Esophagus muscularis mucosa (tissue), 4 donors: Measurements from ENCODE around the gene DENND2C. TPM values are rescaled to one million over a fixed set of nuclear protein-coding genes. Genes with fewer than 3 reads are reported as not detected.

Experiments
- DNase-seq: peaks from one replicate; pipeline ENCODE4 v3.0.0-alpha.2; 2017; ENCODE audit errors: extremely low spot score
- H3K27ac ChIP-seq, 4 donors: fragments of 200-600 bp; sonication (generic); replicated peaks in 1 of 4; 1 replicate in 3 of 4; 2 replicates in 1 of 4; pipeline ENCODE4 v1.5.1; 2016 to 2019; ENCODE audit warnings: mild to moderate bottlenecking in 1 of 4
- H3K27me3 ChIP-seq, 4 donors: fragments of 200-600 bp; sonication (generic); one replicate each; pipeline versions ENCODE4 v1.5.1 to v1.6.0; 2016 to 2019
- H3K36me3 ChIP-seq, 4 donors: fragments of 200-600 bp; sonication (generic); one replicate each; pipeline ENCODE4 v1.5.1; 2016 to 2019
- H3K4me1 ChIP-seq, 4 donors: fragments of 200-600 bp; sonication (generic); one replicate each; pipeline ENCODE4 v1.5.1; 2016 to 2019
- H3K4me3 ChIP-seq, 4 donors: fragments of 200-600 bp; sonication (generic); 1 replicate in 2 of 4; 2 replicates in 2 of 4; pipeline ENCODE4 v1.5.1; 2016 to 2019; ENCODE audit warnings: mild to moderate bottlenecking in 4 of 4, moderate library complexity in 1 of 4
- H3K9me3 ChIP-seq, 4 donors: fragments of 200-600 bp; sonication (generic); 1 replicate in 3 of 4; 2 replicates in 1 of 4; pipeline ENCODE4 v1.5.1; 2016 to 2019
- EP300 ChIP-seq: sonication (generic); formaldehyde crosslinking; IDR thresholded peaks from one replicate; pipeline ENCODE4 v1.6.1; 2017; ENCODE audit warnings: antibody characterized with exemption
- POLR2A ChIP-seq: fragments of 450-650 bp; IDR thresholded peaks from one replicate; pipeline ENCODE4 v1.6.1; 2017; ENCODE audit warnings: antibody characterized with exemption, moderate library complexity, mild to moderate bottlenecking, low read depth
- POLR2AphosphoS5 ChIP-seq, 2 donors: sonication (generic); formaldehyde crosslinking; IDR thresholded peaks; one replicate each; pipeline ENCODE4 v1.6.1; 2017; ENCODE audit warnings: antibody characterized with exemption in 2 of 2
- WGBS: methylation state at CpG from one replicate; pipeline ENCODE4 v1.1.5; 2018; 5-methylcytosine and 5-hydroxymethylcytosine counted together
- intact Hi-C: fragments of 100-400 bp; cut with DNase I; formaldehyde crosslinking; loops from one replicate; pipeline ENCODE4 v1.15.1; 2023
- total RNA-seq, 4 donors: library from RNA; depleted of rRNA; stranded (reverse); fragments of >200 nt; gene quantifications; one replicate each; pipeline versions ENCODE4 v1.1.0 to v1.2.1, GENCODE V29; 2016
- TF ChIP-seq, protein P1 (sequence below), 3 experiments: fragments of 200-600 bp in 2 of 3; fragments of 450-650 bp in 1 of 3; sonication (generic) in 2 of 3; IDR thresholded peaks; one replicate each; pipeline ENCODE4 v1.5.1; 2017 to 2019; ENCODE audit warnings: antibody characterized with exemption in 3 of 3, mild to moderate bottlenecking in 2 of 3, moderate library complexity in 1 of 3

The DENND2C gene
- total RNA-seq, 4 donors from 2014 or later: 1.2 to 2.5 (median 2.0) TPM

DNA sequence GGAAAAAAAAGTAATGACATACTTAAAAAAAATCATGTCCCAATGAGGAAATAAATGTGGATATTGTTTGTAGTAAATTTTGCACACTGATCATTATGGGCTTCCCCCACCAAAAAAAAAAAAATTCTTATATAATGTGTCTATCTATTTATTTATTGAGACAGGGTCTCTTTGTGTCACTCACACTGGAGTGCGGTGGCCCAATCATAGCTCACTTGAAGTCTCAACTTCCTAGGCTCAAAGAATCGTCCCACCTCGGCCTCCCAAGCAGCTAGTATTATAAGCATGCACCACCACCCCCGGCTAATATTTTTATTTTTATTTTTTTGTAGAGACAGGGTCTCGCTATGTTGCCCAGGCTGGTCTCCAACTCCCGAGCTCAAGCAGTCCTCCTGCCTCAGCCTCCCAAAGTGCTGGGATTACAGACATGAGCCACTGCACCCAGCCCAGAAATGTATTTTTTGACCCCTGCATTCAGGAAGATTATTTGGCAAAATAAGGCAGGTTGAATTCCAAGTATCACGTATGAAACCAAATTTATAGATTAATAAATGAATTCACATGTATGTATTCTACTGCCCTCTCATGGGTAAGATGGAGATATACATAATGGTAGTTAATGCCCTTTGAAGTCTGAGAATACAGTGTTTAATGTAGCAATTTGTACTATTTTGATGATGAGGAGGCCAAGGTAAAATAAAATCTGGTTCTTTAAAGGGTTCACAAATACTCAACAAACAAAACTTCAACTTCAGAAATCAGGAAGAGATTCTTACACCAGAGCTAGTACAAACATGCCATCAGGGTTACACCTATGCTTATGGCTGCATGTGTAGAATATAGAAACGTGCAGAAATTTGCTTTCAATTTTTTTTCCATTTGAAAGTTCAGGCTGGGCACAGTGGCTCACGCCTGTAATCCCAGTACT lies 1.4 kb upstream of the DENND2C start:
- H3K27ac ChIP-seq: no peak overlapping the region
- H3K27me3 ChIP-seq: no peaks in the 10 kb centered on the region
- no peaks in the 10 kb centered on the region for H3K9me3 ChIP-seq
- peaks cover 0 to 18% (median 14%) of the 10 kb centered on the region in 4 donors for H3K4me1 ChIP-seq
- no peaks in the 10 kb centered on the region for H3K36me3 ChIP-seq
- intact Hi-C loops: loop anchor here (5.0 kb wide), 1 partner anchor 41 kb away; no protein-coding TSS in a partner anchor
- H3K4me3 ChIP-seq: no peak overlapping the region
- no peak for DNase-seq
- 70% methylated on average over 9 of the region's 9 CpGs for WGBS
- TF ChIP-seq, protein P1, sequence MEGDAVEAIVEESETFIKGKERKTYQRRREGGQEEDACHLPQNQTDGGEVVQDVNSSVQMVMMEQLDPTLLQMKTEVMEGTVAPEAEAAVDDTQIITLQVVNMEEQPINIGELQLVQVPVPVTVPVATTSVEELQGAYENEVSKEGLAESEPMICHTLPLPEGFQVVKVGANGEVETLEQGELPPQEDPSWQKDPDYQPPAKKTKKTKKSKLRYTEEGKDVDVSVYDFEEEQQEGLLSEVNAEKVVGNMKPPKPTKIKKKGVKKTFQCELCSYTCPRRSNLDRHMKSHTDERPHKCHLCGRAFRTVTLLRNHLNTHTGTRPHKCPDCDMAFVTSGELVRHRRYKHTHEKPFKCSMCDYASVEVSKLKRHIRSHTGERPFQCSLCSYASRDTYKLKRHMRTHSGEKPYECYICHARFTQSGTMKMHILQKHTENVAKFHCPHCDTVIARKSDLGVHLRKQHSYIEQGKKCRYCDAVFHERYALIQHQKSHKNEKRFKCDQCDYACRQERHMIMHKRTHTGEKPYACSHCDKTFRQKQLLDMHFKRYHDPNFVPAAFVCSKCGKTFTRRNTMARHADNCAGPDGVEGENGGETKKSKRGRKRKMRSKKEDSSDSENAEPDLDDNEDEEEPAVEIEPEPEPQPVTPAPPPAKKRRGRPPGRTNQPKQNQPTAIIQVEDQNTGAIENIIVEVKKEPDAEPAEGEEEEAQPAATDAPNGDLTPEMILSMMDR (IDR thresholded peaks at IDR 0.05): peak in 1 of 3 experiments; percentile 5
- no peak for TF ChIP-seq EP300
- TF ChIP-seq POLR2AphosphoS5 (IDR thresholded peaks at IDR 0.05): no peak

DNA sequence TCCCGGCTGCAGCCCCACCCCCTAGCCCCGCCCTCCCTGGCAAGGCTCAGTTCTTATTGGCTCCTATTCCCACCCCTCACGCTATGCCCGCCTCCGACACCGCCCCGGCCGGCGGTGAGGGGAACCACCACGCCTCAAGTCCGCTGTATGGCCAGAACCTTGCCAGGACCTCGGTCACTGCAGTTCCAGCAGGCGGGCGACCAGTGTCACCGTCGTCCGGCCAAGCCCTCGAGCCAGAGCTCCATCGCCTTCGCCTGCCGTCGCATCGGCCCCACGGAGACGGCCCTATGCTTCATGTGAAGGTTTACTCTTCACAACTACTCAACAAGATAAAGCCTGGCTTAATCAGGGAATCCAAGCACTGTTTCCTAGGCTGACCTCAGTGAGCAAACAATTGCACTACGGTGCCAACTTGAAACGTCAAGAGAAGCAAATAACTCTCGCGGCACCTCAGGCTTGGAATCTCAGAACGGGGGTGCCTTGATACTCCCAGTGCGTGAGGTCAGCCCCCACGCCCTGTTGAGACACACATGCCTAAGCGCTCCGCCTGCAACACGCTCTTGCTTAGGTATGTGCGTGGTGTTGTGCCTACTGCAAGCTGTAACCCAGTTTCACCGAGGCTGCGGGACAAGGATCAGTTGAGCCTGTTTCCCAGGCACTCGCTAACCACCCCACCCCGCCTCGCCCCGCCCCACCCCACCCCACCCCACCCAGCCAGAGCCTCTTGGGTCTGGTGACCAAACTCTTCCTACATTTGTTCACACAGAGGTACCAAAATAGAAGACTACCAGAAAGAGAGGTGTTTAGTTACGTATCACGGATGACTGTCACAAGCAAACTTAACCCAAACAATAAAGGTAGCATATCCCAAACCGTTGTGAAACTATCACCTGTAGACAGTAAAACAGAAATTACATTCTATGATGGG lies 498 bp upstream of the DENND2C start:
- Histone ChIP-seq H3K27me3 (no peaks in the 10 kb centered on the region), H3K4me3 (peak overlapping the region; percentile 66 to 94 (median 72)), H3K4me1 (peaks cover 0 to 18% (median 14%) of the 10 kb centered on the region in 4 donors), H3K36me3 (no peaks in the 10 kb centered on the region), H3K9me3 (no peaks in the 10 kb centered on the region), H3K27ac (peak overlapping the region; percentile 67 to 83 (median 74))
- peak; percentile 98 for DNase-seq
- peak; percentile 78 to 79 for TF ChIP-seq POLR2AphosphoS5 (IDR thresholded peaks at IDR 0.05)
- TF ChIP-seq, protein P1 (IDR thresholded peaks at IDR 0.05): peak in 1 of 3 experiments; percentile 49
- TF ChIP-seq POLR2A: no peak
- WGBS: 16% methylated on average over 16 of the region's 45 CpGs
- intact Hi-C loops: loop anchor here (5.0 kb wide), 1 partner anchor 42 kb away; no protein-coding TSS in a partner anchor

DNA sequence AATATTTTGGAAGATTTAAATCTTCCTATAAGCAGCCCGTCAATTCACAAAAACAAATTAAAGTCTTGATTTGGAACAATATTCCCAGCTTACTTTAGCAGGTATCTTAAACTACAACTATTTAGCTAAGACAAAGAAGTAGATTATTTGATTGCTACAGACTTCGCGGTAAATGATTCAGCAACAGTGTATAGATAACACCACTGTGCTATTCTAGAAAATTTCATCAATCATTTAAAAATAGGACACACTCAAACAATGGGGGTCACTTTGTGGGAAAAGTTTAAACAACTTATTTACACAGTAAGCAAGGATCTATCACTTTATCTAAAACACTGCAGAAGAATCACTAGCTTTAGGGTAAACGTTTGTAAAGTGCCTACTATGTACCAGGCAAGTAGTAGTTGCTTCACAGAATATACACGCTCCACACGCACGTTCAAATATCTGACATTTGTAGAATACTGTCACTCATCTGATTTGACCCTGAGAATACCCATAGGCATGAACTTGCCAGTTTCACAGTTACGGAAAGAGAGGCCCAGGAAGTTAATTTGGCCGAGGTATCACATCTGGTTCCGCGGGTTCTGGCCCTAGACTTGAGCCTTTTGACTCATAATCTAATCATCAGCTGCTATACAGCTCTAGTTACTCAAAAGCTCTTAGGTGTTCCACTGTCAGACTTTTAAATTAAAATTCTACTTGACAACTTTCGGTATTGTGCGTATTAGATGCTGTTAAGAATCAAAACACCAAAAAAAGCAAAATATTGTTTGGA lies 876 bp downstream of the DENND2C start:
- TF ChIP-seq POLR2AphosphoS5 (IDR thresholded peaks at IDR 0.05): no peak
- TF ChIP-seq, protein P1 (IDR thresholded peaks at IDR 0.05): no peak
- TF ChIP-seq EP300: no peak
- TF ChIP-seq POLR2A: no peak
- Histone ChIP-seq H3K4me3 (peak overlapping the region; percentile 66 to 94 (median 72)), H3K27ac (peak overlapping the region; percentile 67 to 83 (median 74)), H3K9me3 (no peaks in the 10 kb centered on the region), H3K27me3 (no peaks in the 10 kb centered on the region), H3K4me1 (peaks cover 0 to 18% (median 14%) of the 10 kb centered on the region in 4 donors), H3K36me3 (no peaks in the 10 kb centered on the region)
- intact Hi-C loops: no loop called here
- no peak for DNase-seq
- WGBS: 46% methylated on average over 13 of the region's 13 CpGs

DNA sequence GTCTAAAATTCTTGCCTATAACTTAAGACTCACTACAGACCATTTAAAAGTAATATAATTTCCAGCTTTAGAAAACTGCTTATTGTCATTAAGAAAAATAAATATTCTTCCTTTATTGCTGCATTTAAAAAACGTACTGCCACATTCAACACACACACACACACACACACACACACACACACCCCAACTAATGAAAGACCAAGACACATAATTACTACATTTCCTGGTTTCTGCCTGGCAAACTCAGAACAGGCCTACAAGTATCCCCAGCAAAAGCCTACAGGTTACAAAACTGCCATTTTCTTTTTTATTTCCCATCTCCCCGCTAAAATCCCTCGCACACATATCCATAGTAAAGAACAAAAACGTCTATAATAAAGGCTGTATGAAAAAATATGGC lies 1.5 kb downstream of the DENND2C start:
- H3K4me1 ChIP-seq: peaks cover 0 to 18% (median 14%) of the 10 kb centered on the region in 4 donors
- no peaks in the 10 kb centered on the region for H3K9me3 ChIP-seq
- no peak overlapping the region for H3K27ac ChIP-seq
- TF ChIP-seq EP300 (no peak), POLR2A (no peak), POLR2AphosphoS5 (IDR thresholded peaks at IDR 0.05) (no peak)
- TF ChIP-seq, protein P1 (IDR thresholded peaks at IDR 0.05): no peak
- intact Hi-C loops: no loop called here
- WGBS: 87% methylated on average over 4 of the region's 4 CpGs
- H3K4me3 ChIP-seq: no peak overlapping the region
- no peak for DNase-seq
- H3K36me3 ChIP-seq: no peaks in the 10 kb centered on the region
- H3K27me3 ChIP-seq: no peaks in the 10 kb centered on the region
